Left ventricle myocardium superior (tissue), 1 donor: ENCODE results near the gene SH3BGRL3. TPM values are rescaled to one million over a fixed set of nuclear protein-coding genes. Genes with fewer than 3 reads are reported as not detected.
"Not testable (repeated sequence)": the region's sequence is repeated elsewhere in the genome, so short reads cannot be mapped to it uniquely, and the experiment has no call there.

Experiments
- ATAC-seq: fragments of 200-7000 bp; cut with Tn5 transposase; one replicate; pipeline ENCODE4 v1.9.1; 2020; ENCODE audit warnings: mild to moderate bottlenecking, moderate library complexity
- DNase-seq: peaks from one replicate; pipeline ENCODE4 v3.0.0-alpha.2; 2020
- intact Hi-C: fragments of 100-400 bp; cut with micrococcal nuclease; formaldehyde crosslinking; loops from one replicate; pipeline ENCODE4 v1.11.0; 2022
- total RNA-seq: library from RNA; stranded (reverse); fragmentation: NEBNext Ultra II Directional; extraction: Animal tissue kit (Norgen Biotek cat#: 25700); gene quantifications from one replicate; pipeline ENCODE4 v1.2.1, GENCODE V29; 2021
- donor health status: DM: no; HTN: yes; CAD: no; lungs with severe emphysema.

SH3BGRL3 gene
- total RNA-seq, 1 donor from 2014 or later, result 34.7 TPM

DNA sequence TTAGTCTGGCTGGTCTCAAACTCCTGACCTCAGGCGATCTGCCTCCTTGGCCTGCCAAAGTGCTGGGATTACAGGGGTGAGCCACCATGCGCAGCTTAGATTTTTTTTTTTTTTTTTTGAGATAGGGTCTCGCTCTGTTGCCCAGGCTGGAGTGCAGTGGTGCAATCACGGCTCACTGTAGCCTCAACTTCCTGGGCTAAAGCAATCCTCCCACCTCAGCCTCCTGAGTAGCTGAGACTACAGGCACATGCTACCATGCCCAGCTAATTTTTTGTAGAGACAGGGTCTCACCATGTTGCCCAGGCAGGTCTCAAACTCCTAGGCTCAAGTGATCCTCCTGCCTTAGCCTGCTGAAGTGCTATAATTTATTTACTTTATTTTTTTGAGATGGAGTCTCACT is 49.5 kb downstream of the SH3BGRL3 start:
- DNase-seq, intact Hi-C loops, ATAC-seq: not testable (repeated sequence)

DNA sequence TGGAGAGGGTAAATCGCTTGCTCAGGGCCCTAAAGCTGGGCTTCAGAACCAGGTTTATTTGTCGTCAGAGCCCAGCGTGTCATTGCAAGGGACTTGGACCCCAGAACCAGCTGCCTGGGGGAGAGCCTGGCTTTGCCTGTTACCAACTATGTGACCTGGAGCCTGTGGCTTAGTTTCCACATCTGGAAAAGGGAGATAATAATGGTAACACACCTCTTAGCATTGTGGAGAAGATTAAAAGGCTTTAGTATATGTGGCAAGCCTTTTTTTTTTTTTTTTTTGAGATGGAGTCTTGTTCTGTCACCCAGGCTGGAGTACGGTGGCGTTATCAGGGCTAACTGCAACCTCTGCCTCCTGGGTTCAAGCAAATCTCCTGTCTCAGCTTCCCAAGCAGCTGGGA is 50.4 kb downstream of the SH3BGRL3 start:
- ATAC-seq (no peak), DNase-seq (no peak)
- intact Hi-C loops, result no loop called here

Other genes starting within 250 kb of the SH3BGRL3 start
- gene SLC30A2, start 234.0 kb upstream of the SH3BGRL3 start, total RNA-seq, result 6.4 TPM
- 207 TPM for gene TRIM63, start 212.5 kb upstream of the SH3BGRL3 start, total RNA-seq
- 7.0 TPM for gene PDIK1L, start 168.3 kb upstream of the SH3BGRL3 start, total RNA-seq
- gene FAM110D, start 121.0 kb upstream of the SH3BGRL3 start, total RNA-seq, result 4.5 TPM
- not detected for gene C1orf232, start 111.1 kb upstream of the SH3BGRL3 start, total RNA-seq
- gene ZNF593, start 110.2 kb upstream of the SH3BGRL3 start, total RNA-seq, result 11.6 TPM
- gene ZNF593OS, start 108.3 kb upstream of the SH3BGRL3 start, total RNA-seq, result not detected
- gene CNKSR1, start 102.6 kb upstream of the SH3BGRL3 start, total RNA-seq, result 1.7 TPM
- gene CATSPER4, start 89.5 kb upstream of the SH3BGRL3 start, total RNA-seq, result not detected
- 91.1 TPM for gene CEP85, start 45.9 kb upstream of the SH3BGRL3 start, total RNA-seq
- 9.7 TPM for gene UBXN11, start 26.6 kb downstream of the SH3BGRL3 start, total RNA-seq
- 6.3 TPM for gene CD52, start 37.9 kb downstream of the SH3BGRL3 start, total RNA-seq
- gene CRYBG2, start 74.0 kb downstream of the SH3BGRL3 start, total RNA-seq, result not detected
- gene ZNF683, start 92.7 kb downstream of the SH3BGRL3 start, total RNA-seq, result not detected
- not detected for gene LIN28A, start 130.7 kb downstream of the SH3BGRL3 start, total RNA-seq
- gene DHDDS, start 152.2 kb downstream of the SH3BGRL3 start, total RNA-seq, result 29.3 TPM
- 145 TPM for gene HMGN2, start 192.4 kb downstream of the SH3BGRL3 start, total RNA-seq
- gene RPS6KA1, start 249.7 kb downstream of the SH3BGRL3 start, total RNA-seq, result 4.6 TPM